ENCODE results near the gene TXNL4A.
"Not testable (repeated sequence)": the region's sequence is repeated elsewhere in the genome, so short reads cannot be mapped to it uniquely, and the experiment has no call there.

TXNL4A gene

GRCh38 chr18:79965119-79965902, 23.1 kb downstream of the TXNL4A start:
- Histone ChIP-seq H3K4me3 (ENCODE audit: insufficient read depth, low read depth, low read length) (peak overlapping the region; percentile 41), H3K27ac (ENCODE audit: insufficient read depth, low read depth, low read length, poor library complexity, severe bottlenecking) (no peak overlapping the region), H3K27me3 (ENCODE audit: control insufficient read depth, insufficient read depth, low read length, poor library complexity, severe bottlenecking) (peaks cover 43% of the 10 kb centered on the region), H3K36me3 (ENCODE audit: control insufficient read depth, insufficient read depth, low read length) (no peaks in the 10 kb centered on the region), H3K9me3 (ENCODE audit: control insufficient read depth, low read length) (no peaks in the 10 kb centered on the region), H3K4me1 (ENCODE audit: control insufficient read depth, insufficient read depth, low read length) (peaks cover 30% of the 10 kb centered on the region)
- 54 to 57% methylated on average over 20 to 24 of the region's 24 CpGs for WGBS, 2 experiments

- Histone ChIP-seq H3K36me3 (ENCODE audit: control insufficient read depth, insufficient read depth, low read length) (no peaks in the 10 kb centered on the region), H3K27ac (ENCODE audit: insufficient read depth, low read depth, low read length, poor library complexity, severe bottlenecking) (no peak within 1 kb of the TSS), H3K9me3 (ENCODE audit: control insufficient read depth, low read length) (no peaks in the 10 kb centered on the region), H3K27me3 (ENCODE audit: control insufficient read depth, insufficient read depth, low read length, poor library complexity, severe bottlenecking) (peaks cover 43% of the 10 kb centered on the region), H3K4me3 (ENCODE audit: insufficient read depth, low read depth, low read length) (peak within 1 kb of the TSS; percentile 41), H3K4me1 (ENCODE audit: control insufficient read depth, insufficient read depth, low read length) (peaks cover 35% of the 10 kb centered on the region)
- WGBS, 2 experiments: 10 to 12% methylated on average over 73 of the region's 73 CpGs
These were observed 23.8 kb downstream of the TXNL4A start, which contains the start of gene HSBP1L1 for GRCh38 chr18:79964330-79965118. Gene HSBP1L1, plus strand, starts transcription at chr18:79964643. Its CDS starts 93 bp downstream, at chr18:79964736.

GRCh38 chr18:79963658-79964329, 24.6 kb downstream of the TXNL4A start:
- Histone ChIP-seq H3K9me3 (ENCODE audit: control insufficient read depth, low read length) (no peaks in the 10 kb centered on the region), H3K4me3 (ENCODE audit: insufficient read depth, low read depth, low read length) (peak overlapping the region; percentile 41), H3K27me3 (ENCODE audit: control insufficient read depth, insufficient read depth, low read length, poor library complexity, severe bottlenecking) (peaks cover 43% of the 10 kb centered on the region), H3K4me1 (ENCODE audit: control insufficient read depth, insufficient read depth, low read length) (peaks cover 36% of the 10 kb centered on the region), H3K27ac (ENCODE audit: insufficient read depth, low read depth, low read length, poor library complexity, severe bottlenecking) (no peak overlapping the region), H3K36me3 (ENCODE audit: control insufficient read depth, insufficient read depth, low read length) (no peaks in the 10 kb centered on the region)
- 91 to 93% methylated on average over 30 of the region's 30 CpGs for WGBS, 2 experiments

GRCh38 chr18:79962835-79963657, 25.3 kb downstream of the TXNL4A start:
- Histone ChIP-seq H3K4me3 (ENCODE audit: insufficient read depth, low read depth, low read length) (no peak overlapping the region), H3K4me1 (ENCODE audit: control insufficient read depth, insufficient read depth, low read length) (peaks cover 36% of the 10 kb centered on the region), H3K36me3 (ENCODE audit: control insufficient read depth, insufficient read depth, low read length) (no peaks in the 10 kb centered on the region), H3K27me3 (ENCODE audit: control insufficient read depth, insufficient read depth, low read length, poor library complexity, severe bottlenecking) (peaks cover 43% of the 10 kb centered on the region), H3K27ac (ENCODE audit: insufficient read depth, low read depth, low read length, poor library complexity, severe bottlenecking) (no peak overlapping the region), H3K9me3 (ENCODE audit: control insufficient read depth, low read length) (no peaks in the 10 kb centered on the region)
- 90 to 91% methylated on average over 30 of the region's 30 CpGs for WGBS, 2 experiments

GRCh38 chr18:79962311-79962710, 26.1 kb downstream of the TXNL4A start:
- Histone ChIP-seq H3K4me3 (ENCODE audit: insufficient read depth, low read depth, low read length) (no peak overlapping the region), H3K9me3 (ENCODE audit: control insufficient read depth, low read length) (no peaks in the 10 kb centered on the region), H3K4me1 (ENCODE audit: control insufficient read depth, insufficient read depth, low read length) (peaks cover 36% of the 10 kb centered on the region), H3K36me3 (ENCODE audit: control insufficient read depth, insufficient read depth, low read length) (no peaks in the 10 kb centered on the region), H3K27ac (ENCODE audit: insufficient read depth, low read depth, low read length, poor library complexity, severe bottlenecking) (no peak overlapping the region), H3K27me3 (ENCODE audit: control insufficient read depth, insufficient read depth, low read length, poor library complexity, severe bottlenecking) (peaks cover 43% of the 10 kb centered on the region)
- 77 to 79% methylated on average over 10 of the region's 10 CpGs for WGBS, 2 experiments

GRCh38 chr18:79961527-79962291, 26.7 kb downstream of the TXNL4A start:
- WGBS, 2 experiments: 81% methylated on average over 29 of the region's 29 CpGs
- Histone ChIP-seq H3K27ac (ENCODE audit: insufficient read depth, low read depth, low read length, poor library complexity, severe bottlenecking) (no peak overlapping the region), H3K9me3 (ENCODE audit: control insufficient read depth, low read length) (no peaks in the 10 kb centered on the region), H3K36me3 (ENCODE audit: control insufficient read depth, insufficient read depth, low read length) (no peaks in the 10 kb centered on the region), H3K4me1 (ENCODE audit: control insufficient read depth, insufficient read depth, low read length) (peaks cover 36% of the 10 kb centered on the region), H3K27me3 (ENCODE audit: control insufficient read depth, insufficient read depth, low read length, poor library complexity, severe bottlenecking) (peaks cover 43% of the 10 kb centered on the region), H3K4me3 (ENCODE audit: insufficient read depth, low read depth, low read length) (no peak overlapping the region)

GRCh38 chr18:79960921-79961526, 27.3 kb downstream of the TXNL4A start:
- 87 to 88% methylated on average over 16 of the region's 16 CpGs for WGBS, 2 experiments
- Histone ChIP-seq H3K27me3 (ENCODE audit: control insufficient read depth, insufficient read depth, low read length, poor library complexity, severe bottlenecking) (peaks cover 48% of the 10 kb centered on the region), H3K9me3 (ENCODE audit: control insufficient read depth, low read length) (no peaks in the 10 kb centered on the region), H3K36me3 (ENCODE audit: control insufficient read depth, insufficient read depth, low read length) (no peaks in the 10 kb centered on the region), H3K27ac (ENCODE audit: insufficient read depth, low read depth, low read length, poor library complexity, severe bottlenecking) (no peak overlapping the region), H3K4me1 (ENCODE audit: control insufficient read depth, insufficient read depth, low read length) (peaks cover 36% of the 10 kb centered on the region), H3K4me3 (ENCODE audit: insufficient read depth, low read depth, low read length) (no peak overlapping the region)

- H3K4me3 ChIP-seq (ENCODE audit: insufficient read depth, low read depth, low read length): not testable (repeated sequence)
These were observed 28.1 kb downstream of the TXNL4A start for GRCh38 chr18:79960161-79960801.

More at GRCh38 chr18:79960161-79960801, 28.1 kb downstream of the TXNL4A start:
- H3K27ac ChIP-seq (ENCODE audit: insufficient read depth, low read depth, low read length, poor library complexity, severe bottlenecking): peak overlapping the region; percentile 36
- not testable (repeated sequence) for H3K36me3 ChIP-seq (ENCODE audit: control insufficient read depth, insufficient read depth, low read length); H3K9me3 ChIP-seq (ENCODE audit: control insufficient read depth, low read length)
- WGBS, 2 experiments: 13 to 17% methylated on average over 10 to 11 of the region's 12 CpGs
- peaks cover 35% of the 10 kb centered on the region for H3K4me1 ChIP-seq (ENCODE audit: control insufficient read depth, insufficient read depth, low read length)
- peaks cover 54% of the 10 kb centered on the region for H3K27me3 ChIP-seq (ENCODE audit: control insufficient read depth, insufficient read depth, low read length, poor library complexity, severe bottlenecking)
